B cell (primary cell): ENCODE results near the gene AHNAK. TPM values are rescaled to one million over a fixed set of nuclear protein-coding genes. Genes with fewer than 3 reads are reported as not detected.

Experiments used
- ATAC-seq: fragments of 200-7000 bp; cut with Tn5 transposase; one replicate; pipeline ENCODE4 v1.10.0; 2021; ENCODE audit warnings: low read depth, mild to moderate bottlenecking, moderate number of reproducible peaks, moderate library complexity
- CTCF ChIA-PET: fragments of 350-600 bp; sonication (Branson Sonifier 250); formaldehyde crosslinking; loops from one replicate; lab custom pipeline; 2021; ENCODE audit warnings: antibody characterized with exemption, inconsistent platforms; lab: Charles Lee
- POLR2A ChIA-PET: fragments of 350-600 bp; sonication (Branson Sonifier 250); formaldehyde crosslinking; loops from one replicate; lab custom pipeline; 2021; ENCODE audit warnings: antibody characterized with exemption; lab: Charles Lee
- DNase-seq: peaks from one replicate; pipeline ENCODE4 v3.0.0; 2013
- H2AFZ ChIP-seq: 2 replicates; pipeline ENCODE4 v1.6.1; 2012; ENCODE audit warnings: mild to moderate bottlenecking, low read depth, low read length; ENCODE audit not compliant: insufficient read depth, poor library complexity, severe bottlenecking
- H3K27ac ChIP-seq, 2 donors: 1 replicate in 1 of 2; 2 replicates in 1 of 2; pipeline ENCODE4 v1.5.1; 2012 to 2013; ENCODE audit warnings: low read length in 2 of 2, mild to moderate bottlenecking in 2 of 2, moderate library complexity in 1 of 2
- H3K27me3 ChIP-seq, 4 experiments: fragments of 200-600 bp in 1 of 4; sonication (generic) in 1 of 4; replicated peaks in 1 of 4; 1 replicate in 2 of 4; 2 replicates in 2 of 4; pipeline versions ENCODE4 v1.6.1 to v1.7.0; 2013 to 2016; ENCODE audit warnings: low read length in 3 of 4, mild to moderate bottlenecking in 2 of 4, mixed read lengths in 1 of 4, moderate library complexity in 1 of 4; ENCODE audit not compliant: insufficient read depth in 4 of 4, control insufficient read depth in 3 of 4; ENCODE audit errors: control extremely low read depth in 1 of 4
- H3K36me3 ChIP-seq, 2 experiments: replicated peaks in 1 of 2; 1 replicate in 1 of 2; 2 replicates in 1 of 2; pipeline versions ENCODE4 v1.6.1 to v1.7.1; 2013; ENCODE audit warnings: low read length in 1 of 2; ENCODE audit not compliant: insufficient read depth in 2 of 2, control insufficient read depth in 1 of 2; ENCODE audit errors: control extremely low read depth in 1 of 2, extremely low read depth in 1 of 2
- H3K4me1 ChIP-seq, 2 donors: fragments of 200-600 bp in 1 of 2; sonication (generic) in 1 of 2; 1 replicate in 1 of 2; 2 replicates in 1 of 2; pipeline versions ENCODE4 v1.5.1 to v1.6.1; 2013 to 2017; ENCODE audit warnings: low read length in 2 of 2; ENCODE audit not compliant: control insufficient read depth in 2 of 2, insufficient read depth in 2 of 2
- H3K4me2 ChIP-seq: replicated peaks from 2 replicates; pipeline ENCODE3; 2012; ENCODE audit warnings: mild to moderate bottlenecking, low read depth, low read length; ENCODE audit not compliant: poor library complexity, severe bottlenecking
- H3K4me3 ChIP-seq, 5 experiments: fragments of 200-600 bp in 1 of 5; sonication (generic) in 1 of 5; 1 replicate in 3 of 5; 2 replicates in 2 of 5; pipeline versions ENCODE4 v1.5.1 to v1.7.0; 2011 to 2016; ENCODE audit warnings: low read length in 4 of 5, mild to moderate bottlenecking in 4 of 5, low read depth in 2 of 5, control low read depth in 1 of 5, moderate library complexity in 1 of 5; ENCODE audit not compliant: insufficient read depth in 1 of 5; ENCODE audit errors: control extremely low read depth in 1 of 5, extremely low read depth in 1 of 5
- H3K79me2 ChIP-seq: fragments of 200-600 bp; sonication (generic); one replicate; pipeline ENCODE4 v1.6.0; 2016; ENCODE audit warnings: low read length; ENCODE audit not compliant: control insufficient read depth, insufficient read depth
- H3K9ac ChIP-seq: fragments of 200-600 bp; sonication (generic); 2 replicates; pipeline ENCODE4 v1.6.1; 2017; ENCODE audit warnings: mild to moderate bottlenecking, low read length, moderate library complexity
- H3K9me3 ChIP-seq, 3 donors: one replicate each; pipeline versions ENCODE4 v1.6.1 to v1.7.1; 2013; ENCODE audit warnings: low read length in 2 of 3; ENCODE audit not compliant: control insufficient read depth in 2 of 3, insufficient read depth in 1 of 3; ENCODE audit errors: control extremely low read depth in 1 of 3
- H4K20me1 ChIP-seq: 2 replicates; pipeline ENCODE4 v1.6.0; 2012; ENCODE audit warnings: mild to moderate bottlenecking, low read length; ENCODE audit not compliant: insufficient read depth, control insufficient read depth, poor library complexity, severe bottlenecking
- H3K27ac Mint-ChIP-seq: one replicate; pipeline ENCODE4 v1.8.0; 2021; ENCODE audit warnings: mixed read lengths
- H3K27me3 Mint-ChIP-seq: one replicate; pipeline ENCODE4 v1.8.0; 2021; ENCODE audit warnings: mixed read lengths
- H3K4me1 Mint-ChIP-seq: one replicate; pipeline ENCODE4 v1.8.0; 2021; ENCODE audit warnings: mixed read lengths
- H3K4me3 Mint-ChIP-seq: one replicate; pipeline ENCODE4 v1.8.0; 2021; ENCODE audit warnings: mixed read lengths
- H3K9me3 Mint-ChIP-seq: one replicate; pipeline ENCODE4 v1.8.0; 2022; ENCODE audit warnings: mixed read lengths; ENCODE audit not compliant: insufficient read depth
- EZH2 ChIP-seq: IDR thresholded peaks from 2 replicates; pipeline ENCODE4 v1.6.1; 2012; ENCODE audit warnings: borderline replicate concordance, low read depth, mild to moderate bottlenecking, moderate library complexity, low read length; ENCODE audit not compliant: insufficient read depth, poor library complexity, severe bottlenecking
- WGBS: methylation state at CpG from one replicate; pipeline ENCODE4 v1.1.5; 2013; ENCODE audit warnings: missing lambda C conversion rate; ENCODE audit not compliant: insufficient coverage; 5-methylcytosine and 5-hydroxymethylcytosine counted together
- intact Hi-C: fragments of 100-400 bp; cut with micrococcal nuclease; formaldehyde crosslinking; loops from one replicate; pipeline ENCODE4 v1.10.0; 2022
- polyA plus RNA-seq: library from polyadenylated mRNA; depleted of rRNA; stranded (reverse); fragments of >200 nt; gene quantifications from 2 replicates; pipeline ENCODE4 v1.2.3, GENCODE V29; 2012
- total RNA-seq, 2 donors: library from RNA; stranded (reverse); fragments of 120-200 nt in 1 of 2; gene quantifications; 1 replicate in 1 of 2; 2 replicates in 1 of 2; pipeline versions ENCODE4 v1.2.3 to v1.2.4, GENCODE V29; 2013 to 2022
- TF ChIP-seq, protein P1 (sequence below): fragments of 200-600 bp; IDR thresholded peaks from one replicate; pipeline ENCODE4 v1.8.0; 2022; ENCODE audit warnings: antibody characterized with exemption, mild to moderate bottlenecking

Gene AHNAK
- total and polyA plus RNA-seq, 2 donors (not counting 1 experiment from before 2014, with no cell fraction given), result 63.7 to 229 TPM

DNA sequence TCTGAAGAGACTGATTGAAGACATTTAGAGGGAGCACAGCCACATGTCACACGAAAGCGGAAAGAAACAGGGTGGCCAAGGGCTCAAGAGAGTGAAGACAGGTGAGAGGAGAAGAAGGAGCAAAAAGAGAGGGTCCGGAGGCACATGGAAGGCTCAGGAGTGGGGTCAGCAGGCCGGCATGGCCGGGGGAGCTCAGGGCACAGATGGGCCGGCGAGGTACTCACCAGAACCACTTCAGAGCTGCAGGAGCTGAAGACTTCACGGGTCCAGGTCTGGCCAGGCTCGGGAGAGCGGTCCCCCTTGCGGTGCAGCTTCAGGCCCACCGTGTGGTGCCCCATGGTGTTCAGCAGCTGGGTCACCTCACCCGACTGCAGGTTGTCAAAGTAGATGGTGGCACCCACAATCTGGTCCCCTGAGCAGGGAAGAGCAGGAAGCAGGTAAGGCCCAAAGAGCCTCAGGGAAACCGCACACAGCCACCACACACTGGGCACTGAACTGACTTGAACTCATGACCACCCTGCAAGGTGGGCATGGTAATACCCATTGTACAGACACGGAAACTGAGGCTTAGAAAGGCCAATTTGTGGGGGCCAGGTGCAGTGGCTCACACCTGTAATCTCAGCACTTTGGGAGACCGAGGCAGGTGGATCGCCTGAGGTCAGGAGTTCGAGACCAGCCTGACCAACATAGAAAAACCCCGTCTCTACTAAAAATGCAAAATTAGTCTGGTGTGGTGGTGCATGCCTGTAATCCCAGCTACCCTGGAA lies 11.6 kb downstream of the AHNAK start:
- Histone ChIP-seq H2AFZ (no peak overlapping the region), H3K79me2 (peaks cover 76% of the 10 kb centered on the region), H3K27me3 (no peaks in the 10 kb centered on the region), H3K4me3 (no peak overlapping the region), H3K4me1 (peaks cover 19 to 22% of the 10 kb centered on the region in 2 donors), H3K9ac (no peak overlapping the region), H3K36me3 (peaks cover 13 to 73% of the 10 kb centered on the region in 2 experiments), H3K27ac (no peak overlapping the region), H3K4me2 (no peak overlapping the region), H4K20me1 (peaks cover 98% of the 10 kb centered on the region), H3K9me3 (no peaks in the 10 kb centered on the region)
- WGBS, result 97% methylated on average over 15 of the region's 19 CpGs
- peaks cover 27% of the 10 kb centered on the region for H3K4me1 Mint-ChIP-seq
- H3K9me3 Mint-ChIP-seq, result no peaks in the 10 kb centered on the region
- no peak overlapping the region for H3K4me3 Mint-ChIP-seq
- no peak for ATAC-seq
- DNase-seq, result no peak
- H3K27me3 Mint-ChIP-seq, result no peaks in the 10 kb centered on the region
- POLR2A ChIA-PET, result no interaction called here
- TF ChIP-seq, protein P1, sequence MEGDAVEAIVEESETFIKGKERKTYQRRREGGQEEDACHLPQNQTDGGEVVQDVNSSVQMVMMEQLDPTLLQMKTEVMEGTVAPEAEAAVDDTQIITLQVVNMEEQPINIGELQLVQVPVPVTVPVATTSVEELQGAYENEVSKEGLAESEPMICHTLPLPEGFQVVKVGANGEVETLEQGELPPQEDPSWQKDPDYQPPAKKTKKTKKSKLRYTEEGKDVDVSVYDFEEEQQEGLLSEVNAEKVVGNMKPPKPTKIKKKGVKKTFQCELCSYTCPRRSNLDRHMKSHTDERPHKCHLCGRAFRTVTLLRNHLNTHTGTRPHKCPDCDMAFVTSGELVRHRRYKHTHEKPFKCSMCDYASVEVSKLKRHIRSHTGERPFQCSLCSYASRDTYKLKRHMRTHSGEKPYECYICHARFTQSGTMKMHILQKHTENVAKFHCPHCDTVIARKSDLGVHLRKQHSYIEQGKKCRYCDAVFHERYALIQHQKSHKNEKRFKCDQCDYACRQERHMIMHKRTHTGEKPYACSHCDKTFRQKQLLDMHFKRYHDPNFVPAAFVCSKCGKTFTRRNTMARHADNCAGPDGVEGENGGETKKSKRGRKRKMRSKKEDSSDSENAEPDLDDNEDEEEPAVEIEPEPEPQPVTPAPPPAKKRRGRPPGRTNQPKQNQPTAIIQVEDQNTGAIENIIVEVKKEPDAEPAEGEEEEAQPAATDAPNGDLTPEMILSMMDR, result no peak
- CTCF ChIA-PET, result interaction anchor here (10.9 to 11.1 kb wide), 2 partner anchors 21 to 110 kb away, joined by 207 to 376 read pairs; no protein-coding TSS in a partner anchor
- H3K27ac Mint-ChIP-seq, result no peak overlapping the region
- intact Hi-C loops, result no loop called here

- Histone ChIP-seq H3K79me2 (peaks cover 55% of the 10 kb centered on the region), H3K9ac (no peak overlapping the region), H3K27ac (no peak overlapping the region), H3K4me1 (no peaks in the 10 kb centered on the region), H3K9me3 (no peaks in the 10 kb centered on the region), H2AFZ (no peak overlapping the region), H3K4me2 (no peak overlapping the region), H3K4me3 (no peak overlapping the region), H4K20me1 (peaks cover 96% of the 10 kb centered on the region), H3K36me3 (peaks cover 18 to 90% of the 10 kb centered on the region in 2 experiments), H3K27me3 (no peaks in the 10 kb centered on the region)
- Mint-ChIP-seq H3K4me1 (peaks cover 9% of the 10 kb centered on the region), H3K4me3 (no peak overlapping the region), H3K27me3 (no peaks in the 10 kb centered on the region), H3K9me3 (no peaks in the 10 kb centered on the region), H3K27ac (no peak overlapping the region)
- CTCF ChIA-PET, result no interaction called here
- 100% methylated on average over 2 of the region's 2 CpGs for WGBS
- TF ChIP-seq, protein P1, result no peak
- TF ChIP-seq EZH2, result no peak
- intact Hi-C loops, result no loop called here
- no peak for ATAC-seq
- POLR2A ChIA-PET, result no interaction called here
- DNase-seq, result no peak
Observed at GRCh38 chr11:62532096-62532495, 14.5 kb downstream of the AHNAK start.
